ENCODE data around the gene FGD2. TPM values are rescaled to one million over a fixed set of nuclear protein-coding genes. Genes with fewer than 3 reads are reported as not detected.

Gene FGD2
- total and polyA plus RNA-seq, 5 donors from 2014 or later, result 0.21 to 1.9 (median 0.60) TPM; not detected in 1

GRCh38 chr6:37004044-37004980 lies 1.1 kb upstream of the FGD2 start:
- DNase-seq (no peak), ATAC-seq (ENCODE audit: low read depth in 2 of 2) (no peak)
- no peaks in the 10 kb centered on the region for H3K36me3 ChIP-seq (ENCODE audit: control insufficient read depth, insufficient read depth, low read length)
- no peaks in the 10 kb centered on the region for H3K9me3 Mint-ChIP-seq
- H3K27ac ChIP-seq (ENCODE audit: insufficient read depth, low read length, poor library complexity, severe bottlenecking), result no peak overlapping the region
- no peaks in the 10 kb centered on the region for H3K27me3 ChIP-seq (ENCODE audit: control insufficient read depth, insufficient read depth, low read length)
- H3K9me3 ChIP-seq (ENCODE audit: control insufficient read depth in 2 of 2, low read length in 2 of 2), result no peaks in the 10 kb centered on the region
- H3K4me1 ChIP-seq (ENCODE audit: control insufficient read depth, insufficient read depth, low read length, poor library complexity, severe bottlenecking), result peaks cover 16% of the 10 kb centered on the region
- H3K4me3 ChIP-seq (ENCODE audit: low read depth, low read length), result no peak overlapping the region
- no peaks in the 10 kb centered on the region for H3K27me3 Mint-ChIP-seq
- H3K36me3 Mint-ChIP-seq, result no peaks in the 10 kb centered on the region
- peaks cover 6 to 19% (median 8%) of the 10 kb centered on the region in 4 donors for H3K4me1 Mint-ChIP-seq
- peak overlapping the region in 2 of 3 donors; percentile 29 to 34 for H3K27ac Mint-ChIP-seq
- no peak overlapping the region for H3K4me3 Mint-ChIP-seq

- Histone ChIP-seq H3K4me3 (ENCODE audit: low read depth, low read length) (peak overlapping the region; percentile 58), H3K4me1 (ENCODE audit: control insufficient read depth, insufficient read depth, low read length, poor library complexity, severe bottlenecking) (peaks cover 16% of the 10 kb centered on the region), H3K9me3 (ENCODE audit: control insufficient read depth in 2 of 2, low read length in 2 of 2) (no peaks in the 10 kb centered on the region), H3K36me3 (ENCODE audit: control insufficient read depth, insufficient read depth, low read length) (no peaks in the 10 kb centered on the region), H3K27me3 (ENCODE audit: control insufficient read depth, insufficient read depth, low read length) (no peaks in the 10 kb centered on the region), H3K27ac (ENCODE audit: insufficient read depth, low read length, poor library complexity, severe bottlenecking) (peak overlapping the region; percentile 23)
- peak; percentile 26 to 33 for ATAC-seq (ENCODE audit: low read depth in 2 of 2)
- peak overlapping the region; percentile 21 to 95 (median 32) for H3K4me3 Mint-ChIP-seq
- H3K36me3 Mint-ChIP-seq, result no peaks in the 10 kb centered on the region
- H3K4me1 Mint-ChIP-seq, result peaks cover 6 to 19% (median 8%) of the 10 kb centered on the region in 4 donors
- no peaks in the 10 kb centered on the region for H3K27me3 Mint-ChIP-seq
- DNase-seq, result peak in 1 of 3 donors; percentile 46
- no peaks in the 10 kb centered on the region for H3K9me3 Mint-ChIP-seq
- peak overlapping the region; percentile 8 to 89 (median 84) for H3K27ac Mint-ChIP-seq
Observed at GRCh38 chr6:37005827-37006567, 542 bp downstream of the FGD2 start.

GRCh38 chr6:37006793-37007339 lies 1.4 kb downstream of the FGD2 start:
- no peaks in the 10 kb centered on the region for H3K9me3 ChIP-seq (ENCODE audit: control insufficient read depth in 2 of 2, low read length in 2 of 2)
- no peak overlapping the region for H3K4me3 ChIP-seq (ENCODE audit: low read depth, low read length)
- Mint-ChIP-seq H3K4me3 (peak overlapping the region in 1 of 4 donors; percentile 10), H3K4me1 (peaks cover 6 to 19% (median 8%) of the 10 kb centered on the region in 4 donors), H3K27ac (peak overlapping the region in 1 of 3 donors; percentile 8), H3K27me3 (no peaks in the 10 kb centered on the region), H3K9me3 (no peaks in the 10 kb centered on the region), H3K36me3 (no peaks in the 10 kb centered on the region)
- H3K27ac ChIP-seq (ENCODE audit: insufficient read depth, low read length, poor library complexity, severe bottlenecking), result no peak overlapping the region
- ATAC-seq (ENCODE audit: low read depth in 2 of 2) (no peak), DNase-seq (no peak)
- peaks cover 16% of the 10 kb centered on the region for H3K4me1 ChIP-seq (ENCODE audit: control insufficient read depth, insufficient read depth, low read length, poor library complexity, severe bottlenecking)
- no peaks in the 10 kb centered on the region for H3K27me3 ChIP-seq (ENCODE audit: control insufficient read depth, insufficient read depth, low read length)
- no peaks in the 10 kb centered on the region for H3K36me3 ChIP-seq (ENCODE audit: control insufficient read depth, insufficient read depth, low read length)

- peak overlapping the region in 1 of 3 donors; percentile 69 for H3K27ac Mint-ChIP-seq
- ATAC-seq (ENCODE audit: low read depth in 2 of 2) (peak in 1 of 2 donors; percentile 12), DNase-seq (no peak)
Observed at GRCh38 chr6:37007340-37008043, 2.0 kb downstream of the FGD2 start.

GRCh38 chr6:37008484-37009465 lies 3.3 kb downstream of the FGD2 start:
- DNase-seq (no peak), ATAC-seq (ENCODE audit: low read depth in 2 of 2) (no peak)
- H3K27ac ChIP-seq (ENCODE audit: insufficient read depth, low read length, poor library complexity, severe bottlenecking), result no peak overlapping the region
- H3K27me3 ChIP-seq (ENCODE audit: control insufficient read depth, insufficient read depth, low read length), result no peaks in the 10 kb centered on the region
- H3K36me3 ChIP-seq (ENCODE audit: control insufficient read depth, insufficient read depth, low read length), result no peaks in the 10 kb centered on the region
- peaks cover 16% of the 10 kb centered on the region for H3K4me1 ChIP-seq (ENCODE audit: control insufficient read depth, insufficient read depth, low read length, poor library complexity, severe bottlenecking)
- no peak overlapping the region for H3K4me3 ChIP-seq (ENCODE audit: low read depth, low read length)
- H3K9me3 ChIP-seq (ENCODE audit: control insufficient read depth in 2 of 2, low read length in 2 of 2), result no peaks in the 10 kb centered on the region
- Mint-ChIP-seq H3K9me3 (no peaks in the 10 kb centered on the region), H3K4me1 (peaks cover 6 to 19% (median 8%) of the 10 kb centered on the region in 4 donors), H3K27ac (no peak overlapping the region), H3K36me3 (no peaks in the 10 kb centered on the region), H3K4me3 (no peak overlapping the region), H3K27me3 (no peaks in the 10 kb centered on the region)

More at GRCh38 chr6:37007340-37008043, 2.0 kb downstream of the FGD2 start:
- no peaks in the 10 kb centered on the region for H3K27me3 Mint-ChIP-seq
- no peaks in the 10 kb centered on the region for H3K36me3 Mint-ChIP-seq
- H3K4me1 Mint-ChIP-seq, result peaks cover 6 to 19% (median 8%) of the 10 kb centered on the region in 4 donors
- Histone ChIP-seq H3K9me3 (ENCODE audit: control insufficient read depth in 2 of 2, low read length in 2 of 2) (no peaks in the 10 kb centered on the region), H3K4me1 (ENCODE audit: control insufficient read depth, insufficient read depth, low read length, poor library complexity, severe bottlenecking) (peaks cover 16% of the 10 kb centered on the region), H3K27me3 (ENCODE audit: control insufficient read depth, insufficient read depth, low read length) (no peaks in the 10 kb centered on the region), H3K4me3 (ENCODE audit: low read depth, low read length) (no peak overlapping the region), H3K27ac (ENCODE audit: insufficient read depth, low read length, poor library complexity, severe bottlenecking) (no peak overlapping the region), H3K36me3 (ENCODE audit: control insufficient read depth, insufficient read depth, low read length) (no peaks in the 10 kb centered on the region)
- peak overlapping the region in 1 of 4 donors; percentile 10 for H3K4me3 Mint-ChIP-seq
- no peaks in the 10 kb centered on the region for H3K9me3 Mint-ChIP-seq

GRCh38 chr6:37010402-37010892 lies 5.0 kb downstream of the FGD2 start:
- no peak for DNase-seq
- H3K27me3 Mint-ChIP-seq, result no peaks in the 10 kb centered on the region
- Histone ChIP-seq H3K4me1 (ENCODE audit: control insufficient read depth, insufficient read depth, low read length, poor library complexity, severe bottlenecking) (peaks cover 14% of the 10 kb centered on the region), H3K36me3 (ENCODE audit: control insufficient read depth, insufficient read depth, low read length) (no peaks in the 10 kb centered on the region), H3K27ac (ENCODE audit: insufficient read depth, low read length, poor library complexity, severe bottlenecking) (no peak overlapping the region), H3K9me3 (ENCODE audit: control insufficient read depth in 2 of 2, low read length in 2 of 2) (no peaks in the 10 kb centered on the region), H3K4me3 (ENCODE audit: low read depth, low read length) (no peak overlapping the region), H3K27me3 (ENCODE audit: control insufficient read depth, insufficient read depth, low read length) (no peaks in the 10 kb centered on the region)
- H3K4me1 Mint-ChIP-seq, result peaks cover 6 to 18% (median 8%) of the 10 kb centered on the region in 4 donors
- ATAC-seq (ENCODE audit: low read depth in 2 of 2), result no peak
- no peaks in the 10 kb centered on the region for H3K36me3 Mint-ChIP-seq
- H3K4me3 Mint-ChIP-seq, result no peak overlapping the region
- H3K9me3 Mint-ChIP-seq, result no peaks in the 10 kb centered on the region
- no peak overlapping the region for H3K27ac Mint-ChIP-seq

Measured in CD4-positive, CD25-positive, alpha-beta regulatory T cell (primary cell).